GM11168 (cell line): ENCODE data around the gene MEP1A.
"Not testable (repeated sequence)": the region's sequence is repeated elsewhere in the genome, so short reads cannot be mapped to it uniquely, and the experiment has no call there.

ENCODE experiments used
- in situ Hi-C: fragments of 300-500 bp; cut with MboI; formaldehyde crosslinking; loops from one replicate; pipeline ENCODE4 v1.12.0; 2022; ENCODE audit warnings: low sequenced_read_pairs; ENCODE audit not compliant: unreplicated experiment

The MEP1A gene, protein sequence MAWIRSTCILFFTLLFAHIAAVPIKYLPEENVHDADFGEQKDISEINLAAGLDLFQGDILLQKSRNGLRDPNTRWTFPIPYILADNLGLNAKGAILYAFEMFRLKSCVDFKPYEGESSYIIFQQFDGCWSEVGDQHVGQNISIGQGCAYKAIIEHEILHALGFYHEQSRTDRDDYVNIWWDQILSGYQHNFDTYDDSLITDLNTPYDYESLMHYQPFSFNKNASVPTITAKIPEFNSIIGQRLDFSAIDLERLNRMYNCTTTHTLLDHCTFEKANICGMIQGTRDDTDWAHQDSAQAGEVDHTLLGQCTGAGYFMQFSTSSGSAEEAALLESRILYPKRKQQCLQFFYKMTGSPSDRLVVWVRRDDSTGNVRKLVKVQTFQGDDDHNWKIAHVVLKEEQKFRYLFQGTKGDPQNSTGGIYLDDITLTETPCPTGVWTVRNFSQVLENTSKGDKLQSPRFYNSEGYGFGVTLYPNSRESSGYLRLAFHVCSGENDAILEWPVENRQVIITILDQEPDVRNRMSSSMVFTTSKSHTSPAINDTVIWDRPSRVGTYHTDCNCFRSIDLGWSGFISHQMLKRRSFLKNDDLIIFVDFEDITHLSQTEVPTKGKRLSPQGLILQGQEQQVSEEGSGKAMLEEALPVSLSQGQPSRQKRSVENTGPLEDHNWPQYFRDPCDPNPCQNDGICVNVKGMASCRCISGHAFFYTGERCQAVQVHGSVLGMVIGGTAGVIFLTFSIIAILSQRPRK

GRCh38 chr6:46793138-46793537 lies at the start of gene MEP1A:
Gene MEP1A (plus strand): TSS chr6:46793389. CDS start chr6:46793399, 10 bp downstream.
- in situ Hi-C loops: no loop called here

DNA sequence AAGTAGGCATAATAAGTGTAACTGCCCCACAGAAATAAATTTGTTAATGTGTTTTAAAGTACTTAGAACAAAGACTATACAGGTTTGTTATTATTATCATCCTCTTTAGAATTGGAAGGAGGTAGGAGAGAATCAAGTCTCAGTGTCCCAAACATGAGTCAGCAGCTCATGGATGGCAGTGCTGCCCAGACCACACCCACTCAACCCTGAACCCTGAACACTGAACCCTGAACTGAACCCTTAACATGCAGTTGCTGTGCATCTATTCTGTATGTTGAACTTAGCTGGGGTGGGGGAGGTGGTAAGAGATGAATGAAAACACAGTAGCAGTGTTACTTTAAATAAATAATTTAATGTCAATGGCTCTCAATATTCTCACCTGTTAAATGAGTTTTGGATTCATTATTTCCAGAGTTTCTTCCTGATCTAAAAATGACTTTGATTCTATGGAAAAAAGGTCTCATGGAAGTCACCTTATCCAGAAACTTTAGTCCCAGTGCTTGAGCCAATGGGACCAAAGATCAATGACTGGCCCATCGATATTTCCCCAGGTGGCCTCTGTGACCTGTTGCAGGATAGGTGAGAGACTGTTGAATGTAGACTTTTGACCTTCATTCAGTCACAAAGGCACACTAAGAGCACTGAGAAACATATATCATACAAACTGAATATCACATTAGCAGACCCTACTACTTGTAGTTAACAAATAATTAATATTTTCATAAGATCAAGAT lies 49.6 kb upstream of the MEP1A start:
- in situ Hi-C loops: no loop called here

DNA sequence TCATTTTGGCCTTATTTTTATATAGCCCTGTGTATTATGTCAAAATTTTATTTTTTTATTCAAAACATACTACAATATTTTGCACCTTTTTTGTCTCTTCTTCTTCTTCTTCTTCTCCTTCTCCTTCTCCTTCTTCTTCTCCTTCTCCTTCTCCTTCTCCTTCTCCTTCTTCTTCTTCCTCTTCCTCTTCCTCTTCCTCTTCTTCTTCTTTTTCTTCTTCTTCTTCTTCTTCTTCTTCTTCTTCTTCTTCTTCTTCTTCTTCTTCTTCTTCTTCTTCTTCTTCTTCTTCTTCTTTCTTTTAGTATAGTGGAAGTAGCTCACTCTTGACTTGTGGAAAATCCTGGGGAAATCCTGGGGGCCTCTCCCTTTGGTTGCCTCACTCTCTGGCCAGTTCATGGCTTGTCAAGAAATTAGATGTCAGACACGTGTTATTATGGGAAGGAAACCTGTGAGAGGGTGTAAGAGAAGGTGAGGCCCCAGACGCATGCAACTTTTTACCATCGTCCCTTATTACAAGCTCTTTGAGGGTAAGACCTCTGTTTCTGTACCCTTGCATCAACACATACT lies 48.9 kb upstream of the MEP1A start:
- in situ Hi-C loops: not testable (repeated sequence)

DNA sequence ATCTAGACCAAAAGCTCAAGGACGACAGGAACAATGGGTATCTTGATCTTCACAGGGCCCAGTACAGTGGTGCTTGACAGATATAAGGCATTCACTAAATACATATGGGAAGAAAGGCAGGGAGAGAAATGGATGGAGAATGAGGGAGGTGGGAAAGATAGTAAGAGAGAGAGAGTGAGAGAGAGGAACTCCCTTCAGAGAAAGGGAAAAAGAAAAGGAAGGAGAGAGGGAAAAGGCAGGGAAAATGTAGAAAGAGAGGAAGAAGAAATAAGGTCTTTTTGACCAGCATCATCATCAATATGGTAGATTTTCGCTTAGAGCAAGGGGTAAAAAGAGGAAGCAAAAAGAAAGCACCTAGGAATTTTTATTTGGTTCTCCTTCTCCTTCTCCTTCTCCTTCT lies 47.2 kb upstream of the MEP1A start:
- in situ Hi-C loops: no loop called here

DNA sequence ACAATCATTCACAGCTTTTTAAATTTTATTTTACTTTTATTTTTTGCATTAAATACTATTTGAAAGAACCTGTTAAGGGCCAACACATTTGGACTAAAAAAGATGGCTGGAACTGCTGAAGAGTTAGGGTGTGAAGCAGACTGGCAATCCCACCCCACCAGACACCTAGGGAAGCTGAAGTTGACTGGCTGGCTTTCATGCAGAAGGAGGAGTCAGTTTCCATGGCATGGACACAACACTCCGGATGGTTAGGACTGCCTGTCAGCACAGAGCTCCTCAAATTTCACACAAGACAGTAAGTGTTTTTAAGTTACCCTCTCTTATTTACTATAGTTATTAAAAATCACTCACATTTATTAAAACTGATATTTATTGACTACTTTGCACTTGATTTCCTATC lies 46.5 kb upstream of the MEP1A start, which contains the start of gene ANKRD66:
ANKRD66 (plus strand) TSS at position 238 of the 400 bp plus-strand sequence. CDS start 5,016 bp downstream, outside the sequence.
- in situ Hi-C loops: no loop called here

DNA sequence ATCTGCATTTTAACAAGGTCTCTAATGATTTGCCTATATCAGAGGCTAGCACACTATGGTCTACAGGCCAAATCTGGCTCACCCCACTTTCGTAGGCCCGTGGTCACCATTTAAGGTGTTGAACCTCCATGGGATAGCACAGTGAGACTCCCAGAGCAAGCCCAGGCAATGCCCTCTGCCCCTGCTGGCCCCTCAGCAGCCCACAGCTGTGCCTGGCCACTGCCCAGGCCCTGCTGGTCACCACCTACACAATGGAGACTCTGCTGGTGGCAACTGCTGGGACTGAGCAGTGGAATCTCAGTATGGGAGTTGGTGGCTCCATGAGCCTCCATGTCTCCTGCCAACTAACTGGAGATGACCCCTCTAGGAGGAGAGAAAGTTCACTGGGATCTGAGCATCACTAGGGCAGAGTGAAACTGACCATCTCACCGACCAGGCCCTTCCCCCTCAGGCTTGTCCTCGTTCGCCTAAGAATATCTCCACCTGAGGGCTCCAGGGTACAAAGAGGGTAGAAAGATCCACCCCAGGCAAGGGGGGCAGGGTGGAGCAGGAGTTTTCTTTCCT lies 44.2 kb upstream of the MEP1A start:
- in situ Hi-C loops: no loop called here

- in situ Hi-C loops: no loop called here
These were observed 43.5 kb upstream of the MEP1A start for GRCh38 chr6:46749731-46750130.

DNA sequence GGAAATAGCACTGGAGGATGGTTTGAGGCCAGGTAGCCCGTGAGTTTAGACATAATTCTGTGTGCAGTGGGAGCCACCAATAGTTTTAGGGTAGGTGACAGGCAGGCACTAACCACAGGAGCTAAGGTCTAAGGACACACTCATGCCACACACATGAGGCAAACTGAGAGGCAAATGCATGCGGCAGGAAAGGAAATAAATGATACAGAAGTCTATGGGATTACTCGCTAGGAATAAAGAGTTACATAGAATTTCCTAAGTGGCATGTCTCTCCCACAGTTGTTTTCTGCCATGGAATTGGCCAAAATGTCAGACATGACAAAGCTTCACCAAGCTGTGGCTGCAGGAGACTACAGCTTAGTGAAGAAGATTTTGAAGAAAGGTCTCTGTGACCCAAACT lies 41.5 kb upstream of the MEP1A start:
- in situ Hi-C loops: no loop called here

DNA sequence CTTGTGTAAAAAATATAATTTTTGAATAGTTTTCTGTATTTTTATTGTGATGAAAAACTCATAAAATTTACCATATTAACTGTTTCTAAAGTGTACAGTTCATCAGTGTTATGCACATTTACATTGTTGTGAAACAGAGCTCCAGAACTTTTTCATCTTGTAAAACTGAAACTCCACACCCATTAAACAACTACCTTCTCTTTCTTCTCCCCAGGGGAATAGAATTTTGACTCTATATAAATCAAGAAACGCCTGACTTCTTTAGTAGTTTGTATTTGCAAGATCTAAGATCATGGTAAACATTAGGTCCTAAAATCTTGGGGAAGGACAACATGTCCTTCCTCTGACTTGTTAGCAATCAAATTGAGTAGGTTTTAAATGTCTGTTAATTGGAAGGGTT lies 37.3 kb upstream of the MEP1A start:
- in situ Hi-C loops: no loop called here

DNA sequence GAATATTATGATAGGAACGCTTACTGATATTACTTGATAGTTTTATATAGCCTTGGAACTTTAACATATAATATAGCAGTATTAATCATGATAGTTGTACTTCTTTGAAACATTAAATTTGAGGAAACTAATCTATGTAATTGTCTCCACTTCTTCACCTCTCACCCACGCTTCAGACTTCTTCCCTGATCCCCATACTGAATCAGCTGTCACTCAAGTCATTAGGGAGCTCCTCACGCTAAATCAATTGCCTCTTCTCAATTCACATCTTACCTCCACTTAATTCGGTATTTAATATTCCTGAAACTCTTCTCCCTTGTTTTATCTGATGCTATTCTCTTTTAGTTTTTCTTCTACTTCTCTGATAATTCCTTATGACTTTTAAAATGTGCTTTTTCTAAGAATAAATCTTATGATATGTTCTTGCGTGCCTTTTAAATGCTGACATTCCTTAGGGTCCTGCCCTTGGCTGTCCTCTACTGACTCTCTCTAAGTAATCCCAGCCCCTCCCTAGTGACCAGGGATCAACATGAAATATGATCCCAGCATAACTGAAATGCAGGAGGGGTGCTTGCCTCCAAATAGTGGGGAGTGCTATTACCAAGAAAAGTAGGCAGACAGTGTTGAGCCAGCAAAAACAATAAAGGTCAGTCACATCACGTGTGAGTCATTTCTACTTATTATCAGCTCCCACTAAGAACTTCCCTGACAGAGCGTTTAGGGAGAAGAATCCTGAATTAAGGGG lies 36.5 kb upstream of the MEP1A start:
- in situ Hi-C loops: no loop called here

GRCh38 chr6:46757214-46757596 lies 36.0 kb upstream of the MEP1A start:
- in situ Hi-C loops: no loop called here

DNA sequence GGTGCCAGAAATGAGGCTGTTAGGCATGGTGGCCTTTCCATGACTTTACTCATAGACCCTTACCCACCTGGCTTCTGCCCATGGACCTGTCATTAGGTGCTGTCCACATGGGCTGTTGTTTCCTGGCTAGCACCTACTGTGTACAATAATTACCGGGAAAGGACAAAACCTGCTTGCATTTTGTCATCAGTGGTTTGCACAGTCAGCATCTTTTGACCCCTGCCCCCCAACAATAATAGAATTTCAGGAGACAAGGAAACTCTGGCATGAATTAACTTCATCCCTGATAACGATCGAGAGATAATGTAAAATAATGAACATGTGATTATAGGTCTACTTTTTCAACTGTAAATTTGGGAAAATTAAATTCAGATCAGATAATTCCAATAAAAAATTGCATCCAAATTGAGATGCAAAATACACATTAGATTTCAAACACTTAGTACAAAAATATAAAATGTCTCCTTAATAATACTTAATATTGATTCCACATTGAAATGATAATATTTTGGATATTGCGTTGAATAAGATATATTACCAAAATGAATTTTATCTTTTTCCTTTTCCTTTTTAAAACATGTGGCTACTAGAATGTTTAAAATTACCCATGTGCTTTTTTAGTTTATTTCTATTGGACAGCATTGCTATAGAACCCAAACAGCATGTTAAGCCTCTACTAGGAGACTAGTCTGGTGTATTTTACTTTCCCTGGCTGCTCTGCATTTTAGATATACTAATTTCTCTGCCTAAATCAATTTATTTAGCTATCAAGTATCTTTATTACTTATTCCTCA lies 34.0 kb upstream of the MEP1A start:
- in situ Hi-C loops: no loop called here

GRCh38 chr6:46760925-46761324 lies 32.3 kb upstream of the MEP1A start:
- in situ Hi-C loops: no loop called here

DNA sequence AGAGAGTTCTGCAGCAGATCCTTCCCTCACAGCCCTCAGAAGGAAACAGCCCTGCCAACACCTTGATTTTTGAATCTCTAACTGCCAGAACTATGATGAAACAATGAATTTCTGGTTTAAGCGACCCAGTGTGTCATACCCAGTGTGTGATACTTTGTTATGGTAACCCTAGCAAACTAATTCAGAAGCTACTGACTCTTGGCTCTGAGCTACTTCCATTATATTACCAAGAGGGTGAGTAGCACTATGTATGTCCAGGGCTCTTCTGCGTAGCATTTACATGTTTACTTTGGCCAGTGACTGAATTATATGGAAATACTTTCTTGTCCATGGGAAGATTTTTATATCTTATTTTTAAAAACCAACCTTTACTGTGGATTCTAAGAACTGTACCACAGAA lies 29.7 kb upstream of the MEP1A start:
- in situ Hi-C loops: no loop called here

DNA sequence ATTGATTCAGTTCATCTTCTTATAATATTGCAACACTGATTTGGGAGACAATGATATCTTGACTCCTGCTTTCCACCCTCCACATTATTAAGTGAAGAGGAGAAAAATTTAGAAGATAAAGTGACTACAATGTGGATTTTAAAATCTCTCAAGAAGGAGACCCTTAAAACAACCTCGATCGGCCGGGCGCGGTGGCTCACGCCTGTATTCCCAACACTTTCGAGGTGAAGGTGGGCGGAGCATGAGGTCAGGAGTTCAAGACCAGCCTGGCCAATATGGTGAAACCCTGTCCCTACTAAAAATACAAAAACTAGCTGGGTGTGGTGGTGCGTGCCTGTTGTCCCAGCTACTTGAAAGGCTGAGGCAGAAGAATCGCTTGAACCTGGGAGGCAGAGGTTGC lies 28.9 kb upstream of the MEP1A start:
- in situ Hi-C loops: not testable (repeated sequence)

DNA sequence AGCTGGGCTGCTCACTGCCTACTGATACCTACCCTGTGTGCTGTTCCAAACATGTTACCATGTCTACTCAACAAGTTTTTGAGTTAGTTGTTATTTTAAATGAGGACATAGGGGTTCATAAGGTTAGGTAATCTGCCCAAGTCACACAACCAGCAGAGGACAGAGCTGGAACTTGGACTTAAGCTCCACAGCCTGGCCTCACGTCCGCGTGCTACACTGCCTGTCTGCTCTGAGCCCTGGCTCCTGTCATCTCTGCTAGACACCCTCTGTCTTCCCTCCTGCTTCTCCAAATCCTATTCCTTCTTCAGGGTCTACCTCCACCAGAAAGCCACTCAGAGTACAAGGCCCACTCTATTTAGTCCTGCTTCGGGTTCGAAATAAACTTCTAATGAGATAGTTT lies 28.2 kb upstream of the MEP1A start:
- in situ Hi-C loops: no loop called here

GRCh38 chr6:46772016-46772415 lies 21.2 kb upstream of the MEP1A start:
- in situ Hi-C loops: no loop called here

DNA sequence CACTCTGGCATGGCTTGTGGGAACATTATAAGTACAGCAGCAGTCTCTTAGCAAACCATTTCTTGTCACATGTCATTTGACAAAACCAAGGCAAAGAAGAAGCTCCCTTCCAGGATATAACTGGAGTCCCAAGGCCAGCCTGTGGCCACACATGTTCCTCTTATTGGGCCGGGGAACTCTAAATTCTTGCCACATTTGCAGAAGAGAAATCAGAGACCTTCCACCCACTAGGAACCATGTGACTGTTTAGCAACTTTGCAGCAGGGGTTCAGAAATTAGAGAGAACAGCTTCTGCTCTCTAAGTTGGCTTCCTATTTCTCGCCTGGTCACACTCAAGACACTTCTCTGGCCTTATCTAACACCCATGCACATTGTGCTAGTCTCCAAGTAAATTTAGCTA lies 20.4 kb upstream of the MEP1A start:
- in situ Hi-C loops: no loop called here
